HG03558 (cell line): ENCODE measurements around the gene ATP11A.
"Not testable (repeated sequence)": the region's sequence is repeated elsewhere in the genome, so short reads cannot be mapped to it uniquely, and the experiment has no call there.

Experiments used
- ATAC-seq: cut with Tn5 transposase; IDR thresholded peaks from one replicate; pipeline ENCODE4 v1.9.1; 2021; ENCODE audit warnings: moderate number of reproducible peaks; ENCODE audit not compliant: unreplicated experiment; ENCODE audit errors: extremely low read depth

ATP11A gene

GRCh38 chr13:112706171-112706570, 16.3 kb downstream of the ATP11A start:
- ATAC-seq: no peak

- no peak for ATAC-seq
Observed at GRCh38 chr13:112708560-112709240, 18.9 kb downstream of the ATP11A start.

GRCh38 chr13:112709316-112709715, 19.5 kb downstream of the ATP11A start:
- ATAC-seq: not testable (repeated sequence)

- no peak for ATAC-seq
Observed at GRCh38 chr13:112709825-112710783, 20.3 kb downstream of the ATP11A start.

GRCh38 chr13:112710855-112711527, 21.2 kb downstream of the ATP11A start:
- no peak for ATAC-seq

- ATAC-seq: no peak
Observed at GRCh38 chr13:112711528-112712265, 21.9 kb downstream of the ATP11A start.

- ATAC-seq: no peak
Observed at GRCh38 chr13:112712451-112713207, 22.8 kb downstream of the ATP11A start.

GRCh38 chr13:112713517-112714253, 23.8 kb downstream of the ATP11A start:
- ATAC-seq: no peak

GRCh38 chr13:112714376-112715174, 24.7 kb downstream of the ATP11A start:
- ATAC-seq: no peak

- no peak for ATAC-seq
Observed at GRCh38 chr13:112715210-112715609, 25.4 kb downstream of the ATP11A start.

GRCh38 chr13:112715715-112716460, 26.1 kb downstream of the ATP11A start:
- no peak for ATAC-seq

GRCh38 chr13:112716461-112716820, 26.6 kb downstream of the ATP11A start:
- ATAC-seq: no peak

- ATAC-seq: no peak
Observed at GRCh38 chr13:112716841-112717520, 27.1 kb downstream of the ATP11A start.

GRCh38 chr13:112718318-112718717, 28.5 kb downstream of the ATP11A start:
- ATAC-seq: no peak

- no peak for ATAC-seq
Observed at GRCh38 chr13:112719016-112719415, 29.2 kb downstream of the ATP11A start.

GRCh38 chr13:112719556-112719955, 29.7 kb downstream of the ATP11A start:
- no peak for ATAC-seq

GRCh38 chr13:112720251-112720650, 30.4 kb downstream of the ATP11A start:
- ATAC-seq: no peak
